SU-DHL-6 (cell line): ENCODE measurements around the gene MED31.

Source experiments
- H2AFZ ChIP-seq: fragments of 200-600 bp; sonication (generic); 2 replicates; pipeline ENCODE4 v1.6.1; 2014; ENCODE audit warnings: low read depth, mild to moderate bottlenecking, moderate library complexity, mixed read lengths, antibody characterized with exemption, low read length; ENCODE audit not compliant: severe bottlenecking
- H3F3A ChIP-seq: fragments of 200-600 bp; shearing (Covaris generic); 2 replicates; pipeline ENCODE4 v1.6.0; 2016; ENCODE audit warnings: antibody characterized with exemption, mild to moderate bottlenecking; ENCODE audit not compliant: insufficient read depth
- H3K27ac ChIP-seq: fragments of 200-600 bp; sonication (generic); 2 replicates; pipeline ENCODE4 v1.5.1; 2016; ENCODE audit warnings: low read depth, mild to moderate bottlenecking, low read length, moderate library complexity, mixed read lengths
- H3K27me3 ChIP-seq: fragments of 200-600 bp; sonication (generic), shearing (Covaris generic); 2 replicates; pipeline ENCODE4 v1.6.0; 2014; ENCODE audit warnings: mild to moderate bottlenecking, low read length
- H3K36me3 ChIP-seq: fragments of 200-600 bp; sonication (generic); 2 replicates; pipeline ENCODE4 v1.6.1; 2014; ENCODE audit warnings: mild to moderate bottlenecking, low read length, mixed read lengths
- H3K4me2 ChIP-seq: fragments of 300-600, 200-600 bp; shearing (Covaris generic), sonication (generic); 2 replicates; pipeline ENCODE4 v1.6.0; 2014; ENCODE audit warnings: low read length, low read depth, mild to moderate bottlenecking; ENCODE audit not compliant: poor library complexity, severe bottlenecking
- H3K4me3 ChIP-seq: fragments of 200-600 bp; sonication (generic); 2 replicates; pipeline ENCODE4 v1.5.1; 2014; ENCODE audit warnings: antibody characterized with exemption, low read length, mild to moderate bottlenecking, mixed read lengths; ENCODE audit not compliant: insufficient read depth, poor library complexity, severe bottlenecking
- H3K79me2 ChIP-seq: fragments of 200-600 bp; sonication (generic); 2 replicates; pipeline ENCODE4 v1.6.1; 2014; ENCODE audit warnings: mild to moderate bottlenecking, low read length, moderate library complexity; ENCODE audit not compliant: insufficient read depth
- H3K9ac ChIP-seq: fragments of 200-600 bp; sonication (generic); 2 replicates; pipeline ENCODE4 v1.7.0; 2014; ENCODE audit warnings: mild to moderate bottlenecking, low read length
- H3K9me2 ChIP-seq: fragments of 200-600 bp; sonication (generic); replicated peaks from 2 replicates; pipeline ENCODE4 v1.6.1; 2014; ENCODE audit warnings: low read length; ENCODE audit not compliant: insufficient read depth
- H3K9me3 ChIP-seq: fragments of 200-600 bp; sonication (generic); 2 replicates; pipeline ENCODE4 v1.6.1; 2014; ENCODE audit warnings: low read length, mixed read lengths; ENCODE audit not compliant: insufficient read depth
- H4K20me1 ChIP-seq: fragments of 200-600 bp; sonication (generic); 2 replicates; pipeline ENCODE4 v1.6.1; 2014; ENCODE audit warnings: low read depth, mild to moderate bottlenecking, antibody characterized with exemption, low read length, moderate library complexity, mixed read lengths
- CTCF ChIP-seq: fragments of 200-600 bp; sonication (generic); IDR thresholded peaks from one replicate; pipeline ENCODE4 v1.5.1; 2017; ENCODE audit warnings: antibody characterized with exemption, mild to moderate bottlenecking, low read length, moderate library complexity; ENCODE audit not compliant: insufficient read depth, poor library complexity, severe bottlenecking
- EZH2phosphoT487 ChIP-seq: fragments of 200-600 bp; sonication (generic), shearing (Covaris generic); conservative IDR thresholded peaks from 2 replicates; pipeline ENCODE4 v1.6.1; 2018; ENCODE audit warnings: mild to moderate bottlenecking, antibody characterized with exemption, low read length, moderate library complexity, mixed read lengths

The MED31 gene

GRCh38 chr17:6651354-6651918, at the start of gene MED31, which contains the start of gene C17orf100:
MED31 (minus strand) TSS chr17:6651605; CDS start chr17:6651528, 77 bp downstream.
C17orf100 (plus strand) TSS chr17:6651762; CDS start chr17:6651914, 152 bp downstream.
- H2AFZ ChIP-seq, result peak within 1 kb of the TSS; percentile 86
- H4K20me1 ChIP-seq, result no peaks in the 10 kb centered on the region
- H3K9me2 ChIP-seq, result no peaks in the 10 kb centered on the region
- peak within 1 kb of the TSS; percentile 95 for H3K27ac ChIP-seq
- no peaks in the 10 kb centered on the region for H3K9me3 ChIP-seq
- H3K79me2 ChIP-seq, result peaks cover 23% of the 10 kb centered on the region
- H3K9ac ChIP-seq, result peak within 1 kb of the TSS; percentile 82
- TF ChIP-seq CTCF (no peak), EZH2phosphoT487 (no peak)
- no peaks in the 10 kb centered on the region for H3K27me3 ChIP-seq
- peak within 1 kb of the TSS; percentile 99 for H3K4me3 ChIP-seq
- H3F3A ChIP-seq, result peaks cover 19% of the 10 kb centered on the region
- H3K36me3 ChIP-seq, result no peaks in the 10 kb centered on the region
- H3K4me2 ChIP-seq, result peak within 1 kb of the TSS; percentile 96

- Histone ChIP-seq H3K79me2 (no peaks in the 10 kb centered on the region), H3K9me3 (no peaks in the 10 kb centered on the region), H3K9ac (no peak overlapping the region), H3F3A (no peaks in the 10 kb centered on the region), H3K4me3 (no peak overlapping the region), H2AFZ (no peak overlapping the region), H3K27ac (no peak overlapping the region), H3K27me3 (no peaks in the 10 kb centered on the region), H3K4me2 (no peak overlapping the region), H4K20me1 (no peaks in the 10 kb centered on the region), H3K36me3 (no peaks in the 10 kb centered on the region), H3K9me2 (no peaks in the 10 kb centered on the region)
- TF ChIP-seq CTCF, result no peak
- no peak for TF ChIP-seq EZH2phosphoT487
Observed at GRCh38 chr17:6700948-6701307, 49.5 kb upstream of the MED31 start.

GRCh38 chr17:6699997-6700947, 48.9 kb upstream of the MED31 start:
- TF ChIP-seq EZH2phosphoT487, result no peak
- no peak for TF ChIP-seq CTCF
- no peaks in the 10 kb centered on the region for H3K79me2 ChIP-seq
- H3K36me3 ChIP-seq, result no peaks in the 10 kb centered on the region
- H3K9me3 ChIP-seq, result no peaks in the 10 kb centered on the region
- no peak overlapping the region for H3K27ac ChIP-seq
- H2AFZ ChIP-seq, result no peak overlapping the region
- no peak overlapping the region for H3K4me2 ChIP-seq
- no peak overlapping the region for H3K4me3 ChIP-seq
- no peak overlapping the region for H3K9ac ChIP-seq
- H3K9me2 ChIP-seq, result no peaks in the 10 kb centered on the region
- H3F3A ChIP-seq, result no peaks in the 10 kb centered on the region
- no peaks in the 10 kb centered on the region for H3K27me3 ChIP-seq
- H4K20me1 ChIP-seq, result no peaks in the 10 kb centered on the region
